KOPT-K1 (cell line): ENCODE measurements around the gene SERPINA12.

ENCODE experiments used
- H3K27ac ChIP-seq: fragments of 200-600 bp; sonication (generic); 2 replicates; pipeline ENCODE4 v1.5.1; 2016; ENCODE audit warnings: antibody characterized with exemption, mild to moderate bottlenecking, low read depth, low read length; ENCODE audit not compliant: poor library complexity, severe bottlenecking
- H3K36me3 ChIP-seq: fragments of 200-600 bp; sonication (generic); 2 replicates; pipeline ENCODE4 v1.5.1; 2017; ENCODE audit warnings: antibody characterized with exemption, mild to moderate bottlenecking, low read length, moderate library complexity; ENCODE audit not compliant: insufficient read depth
- H3K9me3 ChIP-seq: fragments of 200-600 bp; sonication (generic); 2 replicates; pipeline ENCODE4 v1.5.1; 2017; ENCODE audit warnings: antibody characterized with exemption, low read length, mild to moderate bottlenecking; ENCODE audit not compliant: insufficient read depth, poor library complexity, severe bottlenecking

The SERPINA12 gene

DNA sequence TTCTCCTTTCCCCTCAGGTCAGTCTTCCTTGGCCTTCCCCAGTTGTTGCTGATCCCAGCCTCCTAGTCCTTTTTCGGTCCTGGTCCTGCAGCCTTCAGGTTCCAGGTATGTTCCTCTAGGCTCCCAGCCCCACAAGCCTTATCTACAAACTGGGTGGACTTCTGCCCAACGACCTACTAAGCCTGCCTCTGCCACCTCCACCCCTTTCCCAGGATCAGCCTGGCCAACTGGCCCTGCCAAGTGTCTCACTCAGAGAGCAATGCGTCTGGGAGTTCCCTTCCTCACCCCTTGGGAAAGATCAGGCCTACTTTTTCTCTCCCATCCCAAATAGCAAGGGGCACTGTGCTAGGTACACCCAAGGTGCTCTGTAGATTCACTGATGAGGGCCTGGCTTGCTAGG lies at the start of gene SERPINA12:
Gene SERPINA12 (minus strand): TSS at position 114 of the 400 bp plus-strand sequence. CDS start 11,072 bp downstream, outside the sequence.
- Histone ChIP-seq H3K36me3 (no peaks in the 10 kb centered on the region), H3K27ac (no peak within 1 kb of the TSS), H3K9me3 (no peaks in the 10 kb centered on the region)

DNA sequence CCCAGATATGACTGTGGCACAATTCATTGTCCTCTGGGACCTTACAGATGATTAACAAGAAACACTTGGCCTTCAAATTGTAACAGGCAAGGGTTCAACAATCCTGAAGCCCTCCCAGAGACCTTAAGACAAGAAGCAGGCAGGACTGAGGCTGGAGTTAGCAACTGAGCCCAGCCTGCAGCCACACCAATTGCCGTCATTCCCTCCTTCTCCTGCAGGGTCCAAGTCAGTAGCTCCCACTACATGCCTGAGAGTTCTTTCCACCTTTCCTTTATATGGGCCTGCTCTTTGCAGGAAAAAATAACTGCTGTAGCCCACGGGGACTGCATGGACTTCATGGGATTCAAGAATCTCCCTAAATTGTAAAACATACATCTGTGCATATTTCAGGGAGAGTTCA lies 49.6 kb upstream of the SERPINA12 start:
- no peak overlapping the region for H3K27ac ChIP-seq
- peaks cover 4% of the 10 kb centered on the region for H3K9me3 ChIP-seq
- no peaks in the 10 kb centered on the region for H3K36me3 ChIP-seq

DNA sequence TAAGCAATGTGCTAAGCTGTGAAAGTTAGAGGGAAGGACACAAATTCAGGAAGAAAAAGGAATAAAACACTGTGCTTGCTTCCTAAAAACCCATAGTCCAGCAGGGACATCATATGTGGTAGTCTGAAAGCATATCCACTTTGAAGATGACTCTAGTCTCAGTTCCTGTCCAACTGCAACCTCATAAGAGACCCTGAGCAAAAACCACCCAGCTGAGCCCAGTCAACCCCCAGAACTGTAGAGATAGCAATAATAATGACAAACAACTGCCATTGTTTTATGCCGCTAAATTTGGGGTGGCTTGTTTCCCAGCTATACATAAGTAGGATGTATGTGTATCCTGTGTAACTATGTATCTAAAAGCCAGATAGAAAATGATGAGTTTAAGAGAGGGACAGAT lies 48.1 kb upstream of the SERPINA12 start:
- Histone ChIP-seq H3K27ac (no peak overlapping the region), H3K36me3 (no peaks in the 10 kb centered on the region), H3K9me3 (peaks cover 4% of the 10 kb centered on the region)

- H3K9me3 ChIP-seq, result peaks cover 4% of the 10 kb centered on the region
- no peaks in the 10 kb centered on the region for H3K36me3 ChIP-seq
Measured at GRCh38 chr14:94555991-94556390, 46.7 kb upstream of the SERPINA12 start.

DNA sequence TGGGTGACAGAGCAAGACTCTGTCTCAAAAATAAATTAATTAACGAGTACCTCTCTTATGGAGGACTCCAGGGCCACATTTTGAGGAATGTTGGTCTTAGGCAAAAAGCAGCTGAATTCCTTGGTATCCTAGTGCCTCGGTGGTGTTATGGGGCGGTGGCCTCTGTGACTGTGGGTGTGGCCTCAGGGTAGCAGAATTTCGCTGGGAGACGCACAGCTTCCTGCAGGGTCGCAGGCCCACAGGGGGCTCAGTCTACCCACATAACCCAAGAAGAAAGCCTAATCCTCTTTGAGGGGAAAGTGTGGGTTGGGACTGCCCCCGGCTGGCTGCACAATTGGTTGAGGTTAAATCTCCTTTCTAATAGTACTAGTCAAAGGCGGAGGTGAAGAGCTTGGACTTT lies 40.8 kb upstream of the SERPINA12 start:
- Histone ChIP-seq H3K27ac (no peak overlapping the region), H3K9me3 (peaks cover 3% of the 10 kb centered on the region), H3K36me3 (no peaks in the 10 kb centered on the region)

More at GRCh38 chr14:94555991-94556390, 46.7 kb upstream of the SERPINA12 start:
- no peak overlapping the region for H3K27ac ChIP-seq

DNA sequence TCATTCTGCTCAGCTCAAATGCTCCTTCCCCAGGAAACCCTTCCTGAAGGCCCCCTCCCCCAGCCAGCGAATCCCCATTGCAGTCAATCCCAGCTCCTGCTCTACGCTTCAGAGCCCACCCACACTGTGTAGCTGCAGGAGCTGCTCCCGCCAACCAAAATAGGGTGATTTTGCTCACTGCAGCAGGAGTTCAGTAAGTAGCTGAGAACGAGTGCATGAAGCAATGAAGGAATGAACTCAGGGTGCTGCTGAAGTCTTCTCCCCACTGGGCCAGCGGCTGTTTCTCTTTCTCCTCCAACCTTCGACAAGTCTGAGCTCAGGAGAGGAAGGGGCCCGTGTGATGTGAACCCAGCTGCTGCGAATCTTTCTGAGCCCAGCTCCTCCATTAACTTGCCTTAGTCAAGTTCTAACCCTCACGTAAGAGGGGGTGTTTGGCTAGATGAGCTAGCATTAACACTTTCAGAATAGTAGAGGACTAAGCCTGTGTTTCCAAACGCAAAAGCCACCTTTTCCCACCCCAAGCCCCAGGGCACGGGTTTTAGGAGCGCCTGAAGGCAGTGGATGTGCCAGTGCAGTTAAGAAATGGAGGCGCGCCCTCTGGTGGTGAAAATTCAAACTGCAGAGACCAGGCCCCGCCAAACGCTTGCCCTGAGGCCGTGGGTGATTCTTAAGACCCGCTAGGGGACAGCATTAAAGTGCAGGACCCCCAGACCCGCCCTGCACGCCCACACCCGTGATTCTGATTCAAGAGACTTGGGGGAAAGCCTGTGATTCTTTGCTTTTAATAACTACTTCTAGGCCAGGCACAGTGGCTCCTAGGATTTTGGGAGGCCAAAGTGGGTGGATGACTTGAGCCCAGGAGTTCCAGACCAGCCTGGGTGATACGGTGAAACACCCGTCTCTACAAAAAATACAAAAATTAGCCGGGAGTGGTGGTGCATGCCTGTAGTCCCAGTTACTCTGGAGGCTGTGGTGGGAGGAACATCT lies 40.0 kb upstream of the SERPINA12 start:
- Histone ChIP-seq H3K9me3 (no peaks in the 10 kb centered on the region), H3K36me3 (no peaks in the 10 kb centered on the region), H3K27ac (no peak overlapping the region)

- H3K27ac ChIP-seq, result no peak overlapping the region
- no peaks in the 10 kb centered on the region for H3K9me3 ChIP-seq
- H3K36me3 ChIP-seq, result no peaks in the 10 kb centered on the region
Measured at GRCh38 chr14:94548131-94548998, 39.1 kb upstream of the SERPINA12 start.

DNA sequence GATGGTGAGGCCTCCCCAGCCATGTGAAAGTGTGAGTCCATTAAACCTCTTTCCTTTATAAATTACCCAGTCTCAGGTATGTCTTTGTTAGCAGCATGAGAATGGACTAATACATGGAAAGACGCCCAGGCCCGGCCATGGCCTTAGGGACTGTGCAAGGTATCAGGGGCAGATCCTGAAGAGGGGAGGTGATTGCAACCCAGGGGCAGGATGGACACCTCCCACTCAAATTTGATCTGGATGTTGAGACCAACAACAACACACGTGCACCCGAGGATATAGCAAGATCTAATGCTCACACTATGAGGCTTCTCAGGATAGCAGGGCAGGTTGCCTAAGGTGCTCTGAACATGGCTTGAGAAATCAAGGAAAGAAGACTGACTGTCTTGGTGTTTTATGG lies 38.5 kb upstream of the SERPINA12 start:
- H3K36me3 ChIP-seq, result no peaks in the 10 kb centered on the region
- no peak overlapping the region for H3K27ac ChIP-seq
- no peaks in the 10 kb centered on the region for H3K9me3 ChIP-seq

- Histone ChIP-seq H3K36me3 (no peaks in the 10 kb centered on the region), H3K27ac (no peak overlapping the region), H3K9me3 (no peaks in the 10 kb centered on the region)
Measured at GRCh38 chr14:94547151-94547680, 37.9 kb upstream of the SERPINA12 start.

GRCh38 chr14:94545131-94545841 lies 36.0 kb upstream of the SERPINA12 start:
- Histone ChIP-seq H3K36me3 (no peaks in the 10 kb centered on the region), H3K27ac (no peak overlapping the region), H3K9me3 (no peaks in the 10 kb centered on the region)

DNA sequence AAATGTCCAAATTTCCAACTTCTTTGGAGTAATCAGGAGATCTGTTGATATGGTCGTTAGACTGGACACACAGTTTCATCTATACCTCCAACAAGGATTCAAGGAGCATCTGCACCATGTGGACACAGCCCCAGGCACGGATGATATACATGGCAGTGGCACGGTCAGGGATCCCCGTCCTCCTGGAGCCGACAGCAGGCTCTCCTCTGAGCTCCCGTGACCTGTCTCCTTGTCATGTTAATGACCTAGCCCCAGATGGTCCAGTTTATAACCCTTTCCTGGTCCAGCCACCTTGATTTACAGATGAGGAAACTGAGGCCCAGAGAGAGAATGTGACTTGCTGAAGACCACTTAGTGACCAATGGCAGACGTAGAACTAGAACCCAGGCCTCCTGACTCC lies 35.5 kb upstream of the SERPINA12 start:
- H3K36me3 ChIP-seq, result no peaks in the 10 kb centered on the region
- H3K9me3 ChIP-seq, result no peaks in the 10 kb centered on the region

GRCh38 chr14:94543449-94544124 lies 34.3 kb upstream of the SERPINA12 start:
- H3K27ac ChIP-seq, result no peak overlapping the region
- H3K36me3 ChIP-seq, result no peaks in the 10 kb centered on the region
- no peaks in the 10 kb centered on the region for H3K9me3 ChIP-seq

More for the DNA sequence above, 35.5 kb upstream of the SERPINA12 start:
- no peak overlapping the region for H3K27ac ChIP-seq

DNA sequence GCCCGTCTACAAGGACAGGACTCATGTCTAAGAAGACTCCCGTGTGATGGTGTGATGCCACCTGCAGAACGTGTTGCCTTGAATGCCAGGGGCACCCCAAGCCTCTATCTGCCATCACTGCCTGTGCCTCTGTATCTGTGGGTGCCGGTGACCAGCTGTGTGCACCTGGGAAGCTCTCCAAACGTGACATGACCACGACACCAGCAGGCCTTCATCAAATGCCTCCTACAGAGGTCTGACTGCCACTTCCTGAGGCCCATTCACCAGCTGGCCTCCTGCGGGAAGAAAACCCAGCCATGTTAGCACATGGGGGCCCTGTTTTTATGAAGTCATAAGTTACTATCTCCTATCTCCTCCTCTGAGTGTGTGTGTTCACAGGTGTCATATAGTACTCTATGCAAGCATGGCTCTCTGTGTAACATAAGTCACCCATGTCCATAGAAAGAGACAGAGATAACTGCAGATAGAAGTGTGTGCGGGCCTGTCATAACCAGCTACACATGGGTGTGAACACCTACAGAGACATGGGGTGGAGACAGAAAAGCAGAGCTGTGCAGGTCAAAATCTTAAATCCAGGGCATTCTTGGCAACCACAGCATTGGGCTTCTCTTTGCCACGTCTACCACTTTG lies 33.7 kb upstream of the SERPINA12 start:
- Histone ChIP-seq H3K9me3 (no peaks in the 10 kb centered on the region), H3K36me3 (no peaks in the 10 kb centered on the region), H3K27ac (no peak overlapping the region)
